GM19043 (cell line): ENCODE data around the gene POLR3A.

ENCODE experiments used
- ATAC-seq: cut with Tn5 transposase; IDR thresholded peaks from one replicate; pipeline ENCODE4 v1.9.1; 2021; ENCODE audit warnings: low read depth; ENCODE audit not compliant: unreplicated experiment

Gene POLR3A

DNA sequence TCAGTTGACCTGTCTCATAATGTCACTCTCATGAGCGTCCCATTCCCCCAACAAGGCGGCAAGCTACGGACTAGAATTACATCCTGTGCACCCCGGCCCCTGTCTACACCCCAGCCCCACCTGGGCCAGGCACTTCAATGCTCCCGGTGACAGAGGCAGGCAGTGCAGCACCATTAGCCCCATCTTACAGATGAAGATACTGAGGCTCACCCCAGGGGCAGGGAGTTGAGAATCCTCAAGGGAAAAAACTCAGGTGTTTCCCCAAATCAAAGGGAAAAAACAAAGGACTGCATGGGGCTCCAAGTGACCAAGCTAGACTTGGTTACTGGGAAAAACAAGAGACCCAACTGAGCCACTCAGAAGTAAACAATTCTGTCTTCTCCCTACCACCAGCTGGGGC is 107.3 kb downstream of the POLR3A start:
- ATAC-seq, result no peak

DNA sequence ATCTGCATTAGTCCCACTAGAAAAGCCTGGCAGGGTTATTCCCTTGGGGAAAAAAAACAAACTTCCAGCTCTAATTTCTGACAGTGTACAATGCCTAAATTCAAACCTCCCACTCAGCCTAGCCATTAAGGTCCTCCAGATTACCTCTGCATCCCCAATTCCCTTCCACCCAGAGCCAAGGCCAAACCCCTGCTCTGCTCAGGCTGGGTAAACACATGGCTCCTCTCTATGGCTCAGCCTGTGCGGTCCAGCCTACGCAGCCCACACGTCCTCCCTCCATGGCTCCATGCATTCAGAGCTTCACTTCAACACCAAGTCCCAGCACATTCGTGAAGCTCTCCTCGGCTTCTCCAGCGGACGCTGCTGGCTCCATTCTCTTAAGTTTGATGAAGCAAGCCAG is 107.9 kb downstream of the POLR3A start:
- no peak for ATAC-seq

DNA sequence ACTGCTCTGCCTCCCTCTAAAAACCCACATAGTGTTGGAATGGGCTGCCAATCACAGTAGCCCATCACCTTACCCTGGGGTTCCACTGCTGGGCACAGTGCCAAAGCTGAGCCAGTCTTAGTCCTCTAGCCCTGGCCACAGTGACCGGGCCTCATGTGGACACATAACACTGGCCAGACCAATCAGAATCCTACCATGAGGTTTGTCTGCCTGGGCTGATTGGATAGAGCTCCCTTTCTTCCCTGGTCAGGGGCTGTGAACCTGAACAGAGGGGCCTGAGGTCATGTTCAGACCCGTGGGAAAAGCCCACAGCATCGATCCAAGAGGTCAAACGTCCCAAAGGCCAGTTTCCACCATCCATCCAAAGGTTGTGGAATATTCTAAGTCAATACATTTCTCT is 108.8 kb downstream of the POLR3A start:
- ATAC-seq, result no peak

DNA sequence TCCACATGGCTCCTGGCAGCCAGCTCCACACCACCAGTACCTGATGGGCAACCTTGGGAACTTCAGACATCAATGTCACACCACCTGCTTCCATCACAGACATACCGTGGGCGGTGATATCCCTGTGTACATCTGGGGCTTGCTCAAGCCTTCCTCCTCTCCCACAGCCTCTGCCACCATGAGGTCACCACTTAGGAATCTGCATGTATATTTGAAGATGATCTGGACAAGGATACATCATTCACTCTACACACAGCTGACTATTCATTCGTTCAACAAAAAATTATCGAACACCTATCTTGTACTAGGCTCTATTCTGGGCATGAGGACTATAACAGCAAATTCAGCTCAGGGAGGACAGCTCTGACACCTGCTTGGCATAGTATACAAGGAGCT is 109.6 kb downstream of the POLR3A start:
- ATAC-seq, result no peak
